ENCODE measurements around the gene STXBP4.

STXBP4 gene

GRCh38 chr17:54968262-54968987 lies at the start of gene STXBP4, which contains the start of gene COX11:
Gene STXBP4, plus strand, starts transcription at chr17:54968765. Its CDS starts 17,455 bp downstream, at chr17:54986220.
Gene COX11, minus strand, starts transcription at chr17:54968654. Its CDS starts 8 bp downstream, at chr17:54968646.
- peak; percentile 96 for DNase-seq

GRCh38 chr17:54919425-54919824 lies 49.1 kb upstream of the STXBP4 start:
- no peak for DNase-seq

GRCh38 chr17:54920819-54921218 lies 47.7 kb upstream of the STXBP4 start:
- DNase-seq, result no peak

GRCh38 chr17:54924405-54924804 lies 44.2 kb upstream of the STXBP4 start:
- DNase-seq, result no peak

GRCh38 chr17:54927525-54927924 lies 41.0 kb upstream of the STXBP4 start:
- DNase-seq, result no peak

- no peak for DNase-seq
Observed at GRCh38 chr17:54932711-54933110, 35.9 kb upstream of the STXBP4 start.

- DNase-seq, result no peak
Observed at GRCh38 chr17:54933921-54934320, 34.6 kb upstream of the STXBP4 start.

GRCh38 chr17:54935471-54935870 lies 33.1 kb upstream of the STXBP4 start:
- no peak for DNase-seq

GRCh38 chr17:54937018-54937417 lies 31.5 kb upstream of the STXBP4 start:
- DNase-seq, result no peak

- no peak for DNase-seq
Observed at GRCh38 chr17:54937426-54937825, 31.1 kb upstream of the STXBP4 start.

- no peak for DNase-seq
Observed at GRCh38 chr17:54941285-54941684, 27.3 kb upstream of the STXBP4 start.

- peak; percentile 53 for DNase-seq
Observed at GRCh38 chr17:54944796-54945195, 23.8 kb upstream of the STXBP4 start.

GRCh38 chr17:54945231-54945630 lies 23.3 kb upstream of the STXBP4 start:
- no peak for DNase-seq

- DNase-seq, result no peak
Observed at GRCh38 chr17:54945671-54946070, 22.9 kb upstream of the STXBP4 start.

GRCh38 chr17:54947396-54947795 lies 21.2 kb upstream of the STXBP4 start:
- DNase-seq, result no peak

- peak; percentile 84 for DNase-seq
Observed at GRCh38 chr17:54948380-54948779, 20.2 kb upstream of the STXBP4 start.

- DNase-seq, result no peak
Observed at GRCh38 chr17:54950116-54950515, 18.4 kb upstream of the STXBP4 start.

GRCh38 chr17:54951286-54951685 lies 17.3 kb upstream of the STXBP4 start:
- DNase-seq, result no peak

GRCh38 chr17:54956791-54957190 lies 11.8 kb upstream of the STXBP4 start:
- DNase-seq, result no peak

- DNase-seq, result peak; percentile 16
Observed at GRCh38 chr17:54967621-54968261, 824 bp upstream of the STXBP4 start.

GRCh38 chr17:54968988-54969332 lies 395 bp downstream of the STXBP4 start:
- DNase-seq, result peak; percentile 13

- no peak for DNase-seq
Observed at GRCh38 chr17:54969658-54970572, 1.4 kb downstream of the STXBP4 start.

GRCh38 chr17:54971147-54971546 lies 2.6 kb downstream of the STXBP4 start:
- no peak for DNase-seq

GRCh38 chr17:54971901-54972300 lies 3.3 kb downstream of the STXBP4 start:
- DNase-seq, result no peak

Measured in fibroblast of upper back skin (primary cell).